K562 (cell line): ENCODE results near the gene DAB2IP.
"Not testable (repeated sequence)": the region's sequence is repeated elsewhere in the genome, so short reads cannot be mapped to it uniquely, and the experiment has no call there.

Experiments used
- KAT7 ChIP-seq: sonication (generic); formaldehyde crosslinking; IDR thresholded peaks from 2 replicates; pipeline ENCODE4 v1.8.0; 2022; ENCODE audit warnings: missing genetic modification reagents, mild to moderate bottlenecking, borderline replicate concordance
- PHF8 ChIP-seq: fragments of 200-600 bp; sonication (generic); IDR thresholded peaks from 2 replicates; pipeline ENCODE4 v1.6.1; 2012; ENCODE audit warnings: mixed run types, mild to moderate bottlenecking, inconsistent platforms, low read length, moderate library complexity, borderline replicate concordance
- PTBP1 ChIP-seq: fragments of 200-400 bp; formaldehyde crosslinking; IDR thresholded peaks from 2 replicates; pipeline ENCODE4 v1.6.1; 2017; ENCODE audit warnings: low read depth, low read length
- ZNF239 ChIP-seq: fragments of 250-450 bp; sonication (Bioruptor Pico); IDR thresholded peaks from 2 replicates; pipeline ENCODE4 v1.4.0; 2020; ENCODE audit warnings: mild to moderate bottlenecking
- TF ChIP-seq, protein P1 (sequence below), 2 experiments: fragments of 450-650 bp in 1 of 2; IDR thresholded peaks; 2 replicates each; pipeline ENCODE4 v1.6.1; 2011 to 2017; ENCODE audit warnings: low read depth in 2 of 2, antibody characterized with exemption in 1 of 2, borderline replicate concordance in 1 of 2, low read length in 1 of 2, mild to moderate bottlenecking in 1 of 2, mixed read lengths in 1 of 2; ENCODE audit not compliant: control insufficient read depth in 1 of 2

GRCh38 chr9:121644040-121644439, 7.4 kb upstream of the DAB2IP start:
- TF ChIP-seq PTBP1; PHF8; KAT7; ZNF239 (CRISPR knock-in tag): not testable (repeated sequence)
- TF ChIP-seq, protein P1, sequence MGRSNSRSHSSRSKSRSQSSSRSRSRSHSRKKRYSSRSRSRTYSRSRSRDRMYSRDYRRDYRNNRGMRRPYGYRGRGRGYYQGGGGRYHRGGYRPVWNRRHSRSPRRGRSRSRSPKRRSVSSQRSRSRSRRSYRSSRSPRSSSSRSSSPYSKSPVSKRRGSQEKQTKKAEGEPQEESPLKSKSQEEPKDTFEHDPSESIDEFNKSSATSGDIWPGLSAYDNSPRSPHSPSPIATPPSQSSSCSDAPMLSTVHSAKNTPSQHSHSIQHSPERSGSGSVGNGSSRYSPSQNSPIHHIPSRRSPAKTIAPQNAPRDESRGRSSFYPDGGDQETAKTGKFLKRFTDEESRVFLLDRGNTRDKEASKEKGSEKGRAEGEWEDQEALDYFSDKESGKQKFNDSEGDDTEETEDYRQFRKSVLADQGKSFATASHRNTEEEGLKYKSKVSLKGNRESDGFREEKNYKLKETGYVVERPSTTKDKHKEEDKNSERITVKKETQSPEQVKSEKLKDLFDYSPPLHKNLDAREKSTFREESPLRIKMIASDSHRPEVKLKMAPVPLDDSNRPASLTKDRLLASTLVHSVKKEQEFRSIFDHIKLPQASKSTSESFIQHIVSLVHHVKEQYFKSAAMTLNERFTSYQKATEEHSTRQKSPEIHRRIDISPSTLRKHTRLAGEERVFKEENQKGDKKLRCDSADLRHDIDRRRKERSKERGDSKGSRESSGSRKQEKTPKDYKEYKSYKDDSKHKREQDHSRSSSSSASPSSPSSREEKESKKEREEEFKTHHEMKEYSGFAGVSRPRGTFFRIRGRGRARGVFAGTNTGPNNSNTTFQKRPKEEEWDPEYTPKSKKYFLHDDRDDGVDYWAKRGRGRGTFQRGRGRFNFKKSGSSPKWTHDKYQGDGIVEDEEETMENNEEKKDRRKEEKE (IDR thresholded peaks at IDR 0.05; ENCODE audit: borderline replicate concordance in 1 of 2, control insufficient read depth in 1 of 2, low read depth in 2 of 2, low read length in 1 of 2): not testable (repeated sequence)
